Ishikawa (cell line): ENCODE results near the gene PRKCE.
A peak's percentile ranks its signal among the peaks of the same experiment; 100 is the strongest.

Experiments
- CEBPB ChIP-seq: IDR thresholded peaks from 2 replicates; pipeline ENCODE4 v1.6.1; 2012
- CREB1 ChIP-seq: IDR thresholded peaks from 2 replicates; pipeline ENCODE4 v1.6.1; 2012; ENCODE audit warnings: low read depth
- EGR1 ChIP-seq: IDR thresholded peaks from 2 replicates; pipeline ENCODE4 v1.6.1; 2012
- EP300 ChIP-seq: IDR thresholded peaks from 2 replicates; pipeline ENCODE4 v1.6.1; 2012; ENCODE audit warnings: borderline replicate concordance
- FOXM1 ChIP-seq: IDR thresholded peaks from 2 replicates; pipeline ENCODE4 v1.6.1; 2012; ENCODE audit warnings: low read depth, borderline replicate concordance
- MAX ChIP-seq: IDR thresholded peaks from 2 replicates; pipeline ENCODE4 v1.6.1; 2012
- NFIC ChIP-seq: IDR thresholded peaks from 2 replicates; pipeline ENCODE4 v1.6.1; 2012
- RAD21 ChIP-seq: IDR thresholded peaks from 2 replicates; pipeline ENCODE4 v1.6.1; 2012; ENCODE audit warnings: low read depth
- REST ChIP-seq: IDR thresholded peaks from 2 replicates; pipeline ENCODE4 v1.6.1; 2012; ENCODE audit warnings: low read depth, mild to moderate bottlenecking
- TAF1 ChIP-seq: IDR thresholded peaks from 2 replicates; pipeline ENCODE4 v1.6.1; 2012; ENCODE audit warnings: low read depth, mild to moderate bottlenecking
- TCF12 ChIP-seq: IDR thresholded peaks from 2 replicates; pipeline ENCODE4 v1.6.1; 2012; ENCODE audit warnings: low read depth
- TEAD4 ChIP-seq: IDR thresholded peaks from 2 replicates; pipeline ENCODE4 v1.6.1; 2012
- USF1 ChIP-seq: IDR thresholded peaks from 2 replicates; pipeline ENCODE4 v1.6.1; 2012
- YY1 ChIP-seq: IDR thresholded peaks from 2 replicates; pipeline ENCODE4 v1.6.1; 2012; ENCODE audit warnings: low read depth
- ZBTB7A ChIP-seq: IDR thresholded peaks from 2 replicates; pipeline ENCODE4 v1.6.1; 2012; ENCODE audit warnings: low read depth

The PRKCE gene

GRCh38 chr2:45629971-45630370, 21.5 kb upstream of the PRKCE start:
- TF ChIP-seq RAD21 = no peak
- TF ChIP-seq MAX = no peak
- TF ChIP-seq ZBTB7A = no peak
- no peak for TF ChIP-seq REST
- no peak for TF ChIP-seq TCF12
- no peak for TF ChIP-seq TAF1
- TF ChIP-seq CEBPB = no peak
- no peak for TF ChIP-seq USF1
- no peak for TF ChIP-seq YY1
- TF ChIP-seq EGR1 = no peak
- TF ChIP-seq FOXM1 = no peak
- TF ChIP-seq NFIC = no peak
- TF ChIP-seq TEAD4 = no peak

DNA sequence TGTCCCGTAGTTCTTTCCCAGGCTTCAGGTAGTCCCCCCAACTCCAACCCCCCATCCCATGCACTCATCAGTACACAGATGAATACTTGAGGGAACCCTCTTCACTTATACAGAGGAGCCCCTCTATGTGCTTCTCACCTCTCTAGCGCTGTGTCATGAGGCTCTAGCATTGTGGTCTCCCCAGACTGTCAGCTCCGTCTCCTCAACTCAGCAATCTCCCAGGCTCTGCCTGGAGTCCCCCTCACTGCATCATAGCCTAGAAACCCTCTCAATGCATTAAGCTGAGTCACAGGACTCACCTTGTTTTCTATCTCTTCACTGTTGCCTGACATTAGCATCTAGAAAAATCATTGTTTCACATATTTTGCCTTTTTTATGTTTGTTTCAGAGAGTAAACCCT, 20.2 kb upstream of the PRKCE start:
- no peak for TF ChIP-seq FOXM1
- TF ChIP-seq REST = no peak
- TF ChIP-seq EGR1 = no peak
- TF ChIP-seq CREB1 = no peak
- no peak for TF ChIP-seq TAF1
- no peak for TF ChIP-seq EP300
- no peak for TF ChIP-seq USF1
- no peak for TF ChIP-seq CEBPB
- TF ChIP-seq TCF12 = no peak
- TF ChIP-seq MAX = no peak
- TF ChIP-seq NFIC = no peak
- TF ChIP-seq TEAD4 = no peak
- no peak for TF ChIP-seq RAD21
- TF ChIP-seq YY1 = no peak
- TF ChIP-seq ZBTB7A = no peak

DNA sequence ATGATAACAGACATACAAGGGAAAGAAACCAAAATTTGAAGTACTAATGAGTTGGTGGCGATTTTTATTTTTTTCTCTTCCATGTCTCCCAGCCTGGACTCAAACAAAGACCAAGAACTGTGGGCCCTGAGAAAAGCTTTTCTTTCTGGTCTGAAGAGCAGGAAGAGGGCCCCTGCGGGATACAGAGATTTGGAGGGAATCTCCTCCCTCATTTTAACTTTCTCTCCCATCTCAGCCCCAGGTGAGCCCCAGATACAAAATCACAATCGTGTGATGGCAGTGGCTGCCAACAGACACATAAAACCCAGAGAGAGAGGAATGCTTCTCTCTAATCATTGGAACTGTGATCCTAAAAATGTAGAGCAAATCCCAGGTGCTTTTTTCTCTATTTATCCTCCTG, 19.5 kb upstream of the PRKCE start:
- TF ChIP-seq ZBTB7A (no peak), TCF12 (no peak)

- TF ChIP-seq NFIC (no peak), TCF12 (no peak), YY1 (no peak), EGR1 (no peak), TEAD4 (no peak), EP300 (no peak), FOXM1 (no peak), CEBPB (no peak), MAX (no peak), RAD21 (no peak), TAF1 (no peak), CREB1 (no peak)
Observed at GRCh38 chr2:45634223-45634622, 17.3 kb upstream of the PRKCE start.

- no peak for TF ChIP-seq EP300
- TF ChIP-seq CEBPB = no peak
- TF ChIP-seq EGR1 = no peak
Observed at GRCh38 chr2:45636008-45636407, 15.5 kb upstream of the PRKCE start.

- TF ChIP-seq EP300 = no peak
- no peak for TF ChIP-seq USF1
- TF ChIP-seq YY1 = no peak
- no peak for TF ChIP-seq NFIC
- TF ChIP-seq MAX = no peak
Observed at GRCh38 chr2:45637440-45637839, 14.0 kb upstream of the PRKCE start.

- TF ChIP-seq USF1 = peak; percentile 72
- TF ChIP-seq TCF12 = no peak
- TF ChIP-seq REST = no peak
- no peak for TF ChIP-seq TEAD4
- TF ChIP-seq MAX = no peak
- TF ChIP-seq FOXM1 = no peak
Observed at GRCh38 chr2:45640576-45640975, 10.9 kb upstream of the PRKCE start.
